Body of pancreas (tissue), 4 donors: ENCODE data around the gene IRX3.

Source experiments
- POLR2A ChIP-seq, 3 donors: fragments of 450-650 bp; IDR thresholded peaks; one replicate each; pipeline ENCODE4 v1.6.1; 2016; ENCODE audit warnings: antibody characterized with exemption in 3 of 3, mild to moderate bottlenecking in 2 of 3
- TF ChIP-seq, protein P1 (sequence below), 7 experiments: fragments of 450-650 bp in 4 of 7; fragments of 200-600 bp in 3 of 7; sonication (generic) in 3 of 7; IDR thresholded peaks; one replicate each; pipeline ENCODE4 v1.5.1; 2016 to 2019; ENCODE audit warnings: antibody characterized with exemption in 7 of 7

DNA sequence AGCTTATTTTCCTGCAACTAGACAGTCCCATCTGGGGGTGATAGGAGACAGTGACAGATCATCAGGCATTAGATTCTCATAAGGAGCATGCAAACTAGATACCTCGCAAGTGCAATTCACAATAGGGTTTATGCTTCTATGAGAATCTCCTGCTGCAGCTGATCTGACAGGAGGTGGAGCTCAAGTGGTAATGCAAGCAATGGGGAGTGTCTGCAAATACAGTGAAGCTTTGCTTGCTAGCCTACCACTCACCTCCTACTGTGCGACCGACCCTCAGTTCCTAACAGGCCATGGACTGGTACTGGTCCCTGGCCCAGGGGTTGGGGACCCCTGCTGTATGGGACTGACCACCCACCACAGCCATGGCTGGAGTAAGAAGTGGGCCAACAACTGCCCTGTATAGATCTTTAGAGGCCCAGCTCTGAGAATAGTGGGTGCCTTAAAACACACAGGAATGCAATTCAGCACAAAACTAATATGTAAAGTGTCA lies 26.0 kb upstream of the IRX3 start:
- TF ChIP-seq, protein P1, sequence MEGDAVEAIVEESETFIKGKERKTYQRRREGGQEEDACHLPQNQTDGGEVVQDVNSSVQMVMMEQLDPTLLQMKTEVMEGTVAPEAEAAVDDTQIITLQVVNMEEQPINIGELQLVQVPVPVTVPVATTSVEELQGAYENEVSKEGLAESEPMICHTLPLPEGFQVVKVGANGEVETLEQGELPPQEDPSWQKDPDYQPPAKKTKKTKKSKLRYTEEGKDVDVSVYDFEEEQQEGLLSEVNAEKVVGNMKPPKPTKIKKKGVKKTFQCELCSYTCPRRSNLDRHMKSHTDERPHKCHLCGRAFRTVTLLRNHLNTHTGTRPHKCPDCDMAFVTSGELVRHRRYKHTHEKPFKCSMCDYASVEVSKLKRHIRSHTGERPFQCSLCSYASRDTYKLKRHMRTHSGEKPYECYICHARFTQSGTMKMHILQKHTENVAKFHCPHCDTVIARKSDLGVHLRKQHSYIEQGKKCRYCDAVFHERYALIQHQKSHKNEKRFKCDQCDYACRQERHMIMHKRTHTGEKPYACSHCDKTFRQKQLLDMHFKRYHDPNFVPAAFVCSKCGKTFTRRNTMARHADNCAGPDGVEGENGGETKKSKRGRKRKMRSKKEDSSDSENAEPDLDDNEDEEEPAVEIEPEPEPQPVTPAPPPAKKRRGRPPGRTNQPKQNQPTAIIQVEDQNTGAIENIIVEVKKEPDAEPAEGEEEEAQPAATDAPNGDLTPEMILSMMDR (IDR thresholded peaks at IDR 0.05) = no peak
- no peak for TF ChIP-seq POLR2A (IDR thresholded peaks at IDR 0.05)
